ENCODE results near the gene IFT172.

- TF ChIP-seq CTCF (IDR thresholded peaks at IDR 0.05; ENCODE audit: insufficient read depth, low read length, poor library complexity, severe bottlenecking), result no peak
- no peak for TF ChIP-seq EZH2phosphoT487 (conservative IDR thresholded peaks at IDR 0.05; ENCODE audit: low read length)
Measured at GRCh38 chr2:27453968-27454367, 35.6 kb downstream of the IFT172 start.

All from SU-DHL-6 (cell line).